CD4-positive, alpha-beta T cell (primary cell): Measurements from ENCODE around the gene C19orf25. TPM values are rescaled to one million over a fixed set of nuclear protein-coding genes. Genes with fewer than 3 reads are reported as not detected.

Experiments
- ATAC-seq: fragments of 200-7000 bp; cut with Tn5 transposase; one replicate; pipeline ENCODE4 v1.10.0; 2022; ENCODE audit warnings: mild to moderate bottlenecking; ENCODE audit not compliant: poor library complexity
- CTCF ChIA-PET: fragments of 350-600 bp; sonication (Branson Sonifier 250); formaldehyde crosslinking; loops from one replicate; lab custom pipeline; 2021; ENCODE audit warnings: antibody characterized with exemption, inconsistent platforms; lab: Charles Lee
- POLR2A ChIA-PET: fragments of 350-600 bp; sonication (Branson Sonifier 250); formaldehyde crosslinking; loops from one replicate; lab custom pipeline; 2021; ENCODE audit warnings: antibody characterized with exemption, inconsistent platforms; lab: Charles Lee
- DNase-seq, 14 experiments: peaks; one replicate each; pipeline ENCODE4 v3.0.0-alpha.2; 2013 to 2020; ENCODE audit warnings: mixed read lengths in 2 of 14
- H3K27ac ChIP-seq, 2 donors: one replicate each; pipeline versions ENCODE4 v1.5.1 to v1.7.0; 2013; ENCODE audit warnings: low read length in 2 of 2, low read depth in 1 of 2, mild to moderate bottlenecking in 1 of 2
- H3K27me3 ChIP-seq, 2 experiments: 1 replicate in 1 of 2; 2 replicates in 1 of 2; pipeline versions ENCODE4 v1.6.1 to v1.7.0; 2013; ENCODE audit warnings: low read length in 2 of 2, control low read depth in 1 of 2, mild to moderate bottlenecking in 1 of 2, moderate library complexity in 1 of 2; ENCODE audit not compliant: insufficient read depth in 2 of 2, control insufficient read depth in 1 of 2
- H3K36me3 ChIP-seq: one replicate; pipeline ENCODE4 v1.6.1; 2013; ENCODE audit warnings: low read length, control low read depth; ENCODE audit not compliant: insufficient read depth
- H3K4me1 ChIP-seq: one replicate; pipeline ENCODE4 v1.6.1; 2013; ENCODE audit warnings: low read length, control low read depth; ENCODE audit not compliant: insufficient read depth
- H3K4me3 ChIP-seq: one replicate; pipeline ENCODE4 v1.5.1; 2013; ENCODE audit warnings: mild to moderate bottlenecking, low read length, moderate library complexity
- H3K9me3 ChIP-seq, 2 experiments: 1 replicate in 1 of 2; 2 replicates in 1 of 2; pipeline versions ENCODE4 v1.6.1 to v1.7.0; 2013; ENCODE audit warnings: low read length in 2 of 2, mild to moderate bottlenecking in 2 of 2, control low read depth in 1 of 2, moderate library complexity in 1 of 2; ENCODE audit not compliant: control insufficient read depth in 1 of 2, insufficient read depth in 1 of 2
- H3K27ac Mint-ChIP-seq: one replicate; pipeline ENCODE4 v1.8.0; 2020; ENCODE audit warnings: mixed read lengths
- H3K27me3 Mint-ChIP-seq: one replicate; pipeline ENCODE4 v1.8.0; 2021; ENCODE audit warnings: mixed read lengths
- H3K36me3 Mint-ChIP-seq: one replicate; pipeline ENCODE4 v1.8.0; 2021; ENCODE audit warnings: low read depth, mixed read lengths
- H3K4me1 Mint-ChIP-seq: one replicate; pipeline ENCODE4 v1.8.0; 2021; ENCODE audit warnings: low read depth, mixed read lengths
- H3K4me3 Mint-ChIP-seq: one replicate; pipeline ENCODE4 v1.8.0; 2020; ENCODE audit warnings: mild to moderate bottlenecking, mixed read lengths
- H3K9me3 Mint-ChIP-seq: one replicate; pipeline ENCODE4 v1.8.0; 2020; ENCODE audit warnings: mixed read lengths
- intact Hi-C, 2 experiments: fragments of 100-400 bp; cut with DNase I in 1 of 2; cut with micrococcal nuclease in 1 of 2; formaldehyde crosslinking; loops; one replicate each; pipeline versions ENCODE4 v1.15.1 to v1.9.0; 2023 to 2025; cut with DNase I, micrococcal nuclease
- total RNA-seq, 174 experiments: library from RNA in 2 of 174; stranded (reverse) in 2 of 174; gene quantifications; one replicate each; pipeline ENCODE4 v1.2.3 and lab custom pipeline; 2021 to 2026
- TF ChIP-seq, protein P1 (sequence below): fragments of 200-600 bp; IDR thresholded peaks from one replicate; pipeline ENCODE4 v1.8.0; 2022; ENCODE audit warnings: antibody characterized with exemption, mild to moderate bottlenecking

C19orf25 gene
- total RNA-seq, 2 experiments from 2014 or later = 14.9 to 15.8 TPM

GRCh38 chr19:1470055-1470304 is 9.0 kb downstream of the C19orf25 start:
- Histone ChIP-seq H3K27me3 (peaks cover 18 to 29% of the 10 kb centered on the region in 2 experiments), H3K27ac (no peak overlapping the region), H3K4me1 (peaks cover 67% of the 10 kb centered on the region), H3K4me3 (peak overlapping the region; percentile 62), H3K9me3 (peaks cover 0 to 16% of the 10 kb centered on the region in 2 experiments), H3K36me3 (no peaks in the 10 kb centered on the region)
- CTCF ChIA-PET = interaction anchor here (1.8 to 2.1 kb wide), 2 partner anchors 21 to 25 kb away, joined by 9 to 16 read pairs; partner anchors contain the start of gene REEP6
- TF ChIP-seq, protein P1, sequence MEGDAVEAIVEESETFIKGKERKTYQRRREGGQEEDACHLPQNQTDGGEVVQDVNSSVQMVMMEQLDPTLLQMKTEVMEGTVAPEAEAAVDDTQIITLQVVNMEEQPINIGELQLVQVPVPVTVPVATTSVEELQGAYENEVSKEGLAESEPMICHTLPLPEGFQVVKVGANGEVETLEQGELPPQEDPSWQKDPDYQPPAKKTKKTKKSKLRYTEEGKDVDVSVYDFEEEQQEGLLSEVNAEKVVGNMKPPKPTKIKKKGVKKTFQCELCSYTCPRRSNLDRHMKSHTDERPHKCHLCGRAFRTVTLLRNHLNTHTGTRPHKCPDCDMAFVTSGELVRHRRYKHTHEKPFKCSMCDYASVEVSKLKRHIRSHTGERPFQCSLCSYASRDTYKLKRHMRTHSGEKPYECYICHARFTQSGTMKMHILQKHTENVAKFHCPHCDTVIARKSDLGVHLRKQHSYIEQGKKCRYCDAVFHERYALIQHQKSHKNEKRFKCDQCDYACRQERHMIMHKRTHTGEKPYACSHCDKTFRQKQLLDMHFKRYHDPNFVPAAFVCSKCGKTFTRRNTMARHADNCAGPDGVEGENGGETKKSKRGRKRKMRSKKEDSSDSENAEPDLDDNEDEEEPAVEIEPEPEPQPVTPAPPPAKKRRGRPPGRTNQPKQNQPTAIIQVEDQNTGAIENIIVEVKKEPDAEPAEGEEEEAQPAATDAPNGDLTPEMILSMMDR = no peak
- Mint-ChIP-seq H3K27me3 (no peaks in the 10 kb centered on the region), H3K36me3 (peaks cover 5% of the 10 kb centered on the region), H3K27ac (no peak overlapping the region), H3K4me3 (peak overlapping the region; percentile 68), H3K9me3 (no peaks in the 10 kb centered on the region), H3K4me1 (peaks cover 11% of the 10 kb centered on the region)
- POLR2A ChIA-PET = interaction anchor here (1.0 to 3.9 kb wide), 4 partner anchors 9 to 24 kb away, joined by 3 to 12 read pairs (median 8); partner anchors contain the start of genes C19orf25 and REEP6
- intact Hi-C loops = loop anchor here (1.0 to 10.0 kb wide), 4 partner anchors 9 to 195 kb away; partner anchors contain the start of genes C19orf25 (in 1 of the 2), FAM174C (in 1 of the 2), PCSK4 (in 1 of the 2) and REEP6 (in 1 of the 2)
- DNase-seq (no peak), ATAC-seq (no peak)

DNA sequence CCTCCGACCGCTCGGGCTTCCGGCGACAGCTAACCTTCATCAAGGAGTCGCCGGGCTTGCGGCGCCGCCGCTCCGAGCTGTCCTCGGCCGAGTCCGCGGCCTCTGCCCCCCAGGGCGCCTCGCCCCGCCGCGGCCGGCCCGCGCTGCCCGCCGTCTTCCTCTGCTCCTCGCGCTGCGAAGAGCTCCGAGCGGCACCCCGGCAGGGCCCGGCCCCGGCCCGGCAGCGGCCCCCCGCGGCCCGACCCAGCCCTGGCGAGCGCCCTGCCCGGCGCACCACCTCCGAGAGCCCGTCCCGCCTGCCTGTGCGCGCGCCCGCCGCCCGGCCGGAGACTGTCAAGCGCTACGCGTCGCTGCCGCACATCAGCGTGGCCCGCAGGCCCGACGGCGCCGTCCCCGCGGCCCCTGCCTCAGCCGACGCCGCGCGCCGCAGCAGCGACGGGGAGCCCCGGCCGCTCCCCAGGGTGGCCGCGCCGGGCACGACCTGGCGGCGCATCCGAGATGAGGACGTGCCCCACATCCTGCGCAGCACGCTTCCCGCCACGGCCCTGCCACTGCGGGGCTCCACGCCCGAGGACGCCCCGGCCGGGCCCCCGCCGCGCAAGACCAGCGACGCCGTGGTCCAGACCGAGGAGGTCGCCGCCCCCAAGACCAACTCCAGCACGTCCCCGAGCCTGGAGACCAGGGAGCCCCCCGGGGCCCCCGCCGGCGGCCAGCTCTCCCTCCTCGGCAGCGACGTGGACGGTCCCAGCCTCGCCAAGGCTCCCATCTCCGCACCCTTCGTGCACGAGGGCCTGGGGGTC is 9.6 kb downstream of the C19orf25 start:
- Mint-ChIP-seq H3K9me3 (no peaks in the 10 kb centered on the region), H3K4me3 (no peak overlapping the region), H3K4me1 (peaks cover 11% of the 10 kb centered on the region), H3K27ac (no peak overlapping the region), H3K36me3 (peaks cover 3% of the 10 kb centered on the region), H3K27me3 (no peaks in the 10 kb centered on the region)
- intact Hi-C loops = loop anchor here (1.0 to 10.0 kb wide), 4 partner anchors 10 to 195 kb away; partner anchors contain the start of genes C19orf25 (in 1 of the 2), FAM174C (in 1 of the 2), PCSK4 (in 1 of the 2) and REEP6 (in 1 of the 2)
- Histone ChIP-seq H3K27ac (no peak overlapping the region), H3K4me3 (peak overlapping the region; percentile 62), H3K27me3 (peaks cover 18 to 29% of the 10 kb centered on the region in 2 experiments), H3K36me3 (no peaks in the 10 kb centered on the region), H3K9me3 (peaks cover 0 to 16% of the 10 kb centered on the region in 2 experiments), H3K4me1 (peaks cover 67% of the 10 kb centered on the region)
- POLR2A ChIA-PET = interaction anchor here (0.7 to 3.9 kb wide), 8 partner anchors 12 to 673 kb away, joined by 3 to 12 read pairs (median 4); partner anchors contain the start of gene REEP6
- TF ChIP-seq, protein P1 = no peak
- ATAC-seq (peak; percentile 37), DNase-seq (peak in 6 of 14 experiments; percentile 28 to 65 (median 38))
- CTCF ChIA-PET = interaction anchor here (0.5 kb wide), 1 partner anchor 25 kb away, joined by 4 read pairs; no protein-coding TSS in a partner anchor

DNA sequence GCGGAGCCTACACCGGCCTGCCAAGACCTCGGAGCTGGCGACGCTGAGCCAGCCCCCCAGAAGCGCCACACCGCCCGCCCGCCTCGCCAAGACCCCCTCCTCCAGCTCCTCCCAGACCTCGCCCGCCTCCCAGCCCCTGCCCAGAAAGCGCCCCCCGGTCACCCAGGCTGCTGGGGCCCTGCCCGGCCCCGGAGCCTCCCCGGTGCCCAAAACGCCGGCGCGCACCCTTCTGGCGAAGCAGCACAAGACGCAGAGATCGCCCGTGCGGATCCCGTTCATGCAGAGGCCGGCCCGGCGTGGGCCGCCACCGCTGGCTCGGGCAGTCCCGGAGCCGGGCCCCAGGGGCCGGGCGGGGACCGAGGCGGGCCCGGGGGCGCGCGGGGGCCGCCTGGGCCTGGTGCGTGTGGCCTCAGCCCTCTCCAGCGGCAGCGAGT is 10.2 kb downstream of the C19orf25 start:
- intact Hi-C loops = no loop called here
- H3K36me3 ChIP-seq = no peaks in the 10 kb centered on the region
- Mint-ChIP-seq H3K27me3 (no peaks in the 10 kb centered on the region), H3K4me3 (peak overlapping the region; percentile 25), H3K27ac (no peak overlapping the region), H3K4me1 (peaks cover 11% of the 10 kb centered on the region), H3K9me3 (no peaks in the 10 kb centered on the region), H3K36me3 (no peaks in the 10 kb centered on the region)
- H3K4me1 ChIP-seq = peaks cover 67% of the 10 kb centered on the region
- TF ChIP-seq, protein P1 = no peak
- H3K9me3 ChIP-seq = peaks cover 0 to 16% of the 10 kb centered on the region in 2 experiments
- H3K27ac ChIP-seq = no peak overlapping the region
- no peak overlapping the region for H3K4me3 ChIP-seq
- peak in 3 of 14 experiments; percentile 29 to 45 (median 35) for DNase-seq
- H3K27me3 ChIP-seq = peaks cover 18 to 29% of the 10 kb centered on the region in 2 experiments
- POLR2A ChIA-PET = interaction anchor here (0.7 to 3.9 kb wide), 8 partner anchors 11 to 672 kb away, joined by 3 to 12 read pairs (median 4); partner anchors contain the start of gene REEP6
- no peak for ATAC-seq
- CTCF ChIA-PET = no interaction called here
